GM21423 (cell line): Measurements from ENCODE around the gene PRODH.
"Not testable (repeated sequence)": the region's sequence is repeated elsewhere in the genome, so short reads cannot be mapped to it uniquely, and the experiment has no call there.

Source experiments
- ATAC-seq: cut with Tn5 transposase; IDR thresholded peaks from one replicate; pipeline ENCODE4 v1.9.1; 2021; ENCODE audit warnings: mild to moderate bottlenecking, moderate library complexity; ENCODE audit not compliant: unreplicated experiment

Gene PRODH

DNA sequence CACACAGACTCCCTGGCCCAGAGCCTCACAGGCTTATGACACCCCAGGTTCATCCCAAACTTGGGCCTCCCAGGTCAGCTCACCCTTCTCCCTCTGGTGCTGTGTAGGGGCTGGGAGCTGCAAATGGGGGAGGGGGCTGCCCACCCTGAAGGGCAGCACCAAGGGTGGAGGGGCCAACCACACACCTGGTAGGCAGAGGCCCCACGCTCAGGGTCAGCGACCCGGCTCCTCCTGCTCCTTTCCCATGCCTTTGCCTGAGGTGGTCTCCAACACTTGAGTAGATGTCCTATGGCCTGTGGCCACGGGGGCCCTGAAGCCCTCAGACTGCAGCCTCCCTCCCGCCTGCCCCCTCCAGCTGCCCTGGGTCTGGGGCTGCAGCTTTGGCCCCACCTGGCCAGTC is 26.5 kb downstream of the PRODH start:
- no peak for ATAC-seq

DNA sequence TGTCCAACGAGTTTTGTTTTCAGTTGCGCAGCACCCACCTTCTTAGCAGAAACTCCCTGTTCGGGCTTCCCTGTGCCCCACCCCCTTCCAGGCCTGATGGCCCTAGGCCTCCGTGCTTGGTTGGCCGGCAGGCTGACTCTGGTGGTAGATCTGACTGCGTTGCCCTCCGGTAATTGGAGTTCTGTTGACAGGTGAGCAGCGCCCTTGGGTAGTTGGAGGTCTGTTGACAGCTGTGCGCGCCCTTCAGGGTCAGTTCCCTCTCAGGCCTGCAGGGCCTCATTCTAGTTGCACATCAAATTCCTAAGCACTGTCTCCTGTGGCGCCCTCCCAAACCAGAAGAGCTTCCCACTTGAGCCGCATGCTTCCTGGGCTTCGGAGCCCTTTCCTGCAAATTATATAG is 29.2 kb downstream of the PRODH start:
- ATAC-seq: no peak

DNA sequence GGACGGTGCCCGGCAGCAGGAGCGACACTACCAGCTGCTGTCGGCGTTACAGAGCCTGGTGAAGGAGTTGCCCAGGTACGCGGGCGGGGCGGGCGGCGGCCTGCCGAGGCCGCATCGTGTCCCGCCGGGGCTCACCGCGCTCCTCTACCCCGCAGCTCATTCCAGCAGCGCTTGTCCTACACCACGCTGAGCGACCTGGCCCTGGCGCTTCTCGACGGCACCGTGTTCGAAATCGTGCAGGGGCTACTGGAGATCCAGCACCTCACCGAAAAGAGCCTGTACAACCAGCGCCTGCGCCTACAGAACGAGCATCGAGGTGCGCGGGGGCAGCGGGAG is 29.7 kb downstream of the PRODH start:
- peak; percentile 26 for ATAC-seq

DNA sequence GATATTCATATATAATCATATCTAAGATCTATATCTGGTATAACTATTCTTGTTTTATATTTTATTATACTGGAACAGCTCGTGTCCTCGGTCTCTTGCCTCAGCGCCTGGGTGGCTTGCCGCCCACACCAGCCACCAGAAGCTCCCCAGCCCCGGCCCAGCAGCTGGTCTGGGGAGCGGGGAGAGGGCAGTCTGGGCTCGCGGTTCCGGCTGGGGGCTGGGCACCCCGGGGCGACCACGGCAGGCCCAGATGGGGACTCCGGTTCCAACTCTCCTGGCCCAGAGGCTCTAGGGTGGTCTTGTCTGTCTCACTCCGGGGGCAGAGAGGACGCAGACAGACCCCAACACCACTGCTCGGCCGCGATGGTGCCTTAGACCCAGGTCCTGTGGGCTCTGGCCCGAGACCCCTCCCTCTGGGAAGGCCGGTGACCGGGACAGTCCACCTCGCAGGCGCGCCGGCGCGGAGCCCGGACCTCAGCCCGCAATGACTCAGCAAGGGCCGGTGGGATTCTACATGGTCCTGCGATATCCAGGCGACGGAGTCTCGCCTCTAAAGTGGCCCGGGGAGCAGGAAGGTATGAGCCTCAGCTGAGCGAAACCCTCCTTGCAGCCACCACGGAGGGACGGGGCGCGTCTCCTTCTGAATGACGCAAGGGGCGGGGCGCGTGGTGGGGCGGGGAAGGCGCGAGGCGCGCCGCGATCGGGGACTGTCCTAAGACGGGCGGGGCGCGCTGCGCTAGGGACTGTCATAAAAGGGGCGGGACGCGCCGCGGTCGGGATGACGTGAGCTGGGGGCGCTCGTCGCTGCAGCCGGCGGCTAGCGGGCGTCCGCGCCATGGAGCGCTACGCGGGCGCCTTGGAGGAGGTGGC is 30.3 kb downstream of the PRODH start, which contains the start of gene DGCR6:
Gene DGCR6, plus strand, starts transcription at position 781 of the 870 bp plus-strand sequence. Its CDS starts 55 bp downstream, at position 836.
- ATAC-seq: peak; percentile 80

DNA sequence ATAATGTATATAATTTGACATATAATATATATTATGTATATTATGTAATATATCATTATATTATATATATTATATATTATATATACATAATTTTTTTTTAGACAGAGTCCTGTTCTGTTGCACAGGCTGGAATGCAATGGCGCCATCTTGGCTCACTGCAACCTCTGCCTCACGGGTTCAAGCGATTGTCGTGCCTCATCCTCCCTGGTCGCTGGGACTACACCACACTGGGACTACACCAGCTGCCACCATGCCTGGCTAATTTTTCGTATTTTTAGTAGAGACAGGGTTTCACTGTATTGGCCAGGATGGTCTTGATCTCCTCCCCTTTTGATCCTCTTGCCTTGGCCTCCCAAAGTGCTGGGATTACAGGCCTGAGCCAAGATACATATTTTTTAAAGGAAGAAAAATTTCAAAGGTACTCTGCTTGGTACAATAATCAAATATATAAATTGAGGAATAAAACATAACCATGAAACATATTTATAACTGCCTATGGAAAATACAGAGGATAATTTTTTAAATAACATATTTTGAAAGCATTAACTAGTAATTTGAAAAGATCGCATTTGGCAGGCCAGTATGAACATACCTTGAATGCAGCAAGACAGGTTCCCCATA is 39.9 kb downstream of the PRODH start:
- ATAC-seq: not testable (repeated sequence)

DNA sequence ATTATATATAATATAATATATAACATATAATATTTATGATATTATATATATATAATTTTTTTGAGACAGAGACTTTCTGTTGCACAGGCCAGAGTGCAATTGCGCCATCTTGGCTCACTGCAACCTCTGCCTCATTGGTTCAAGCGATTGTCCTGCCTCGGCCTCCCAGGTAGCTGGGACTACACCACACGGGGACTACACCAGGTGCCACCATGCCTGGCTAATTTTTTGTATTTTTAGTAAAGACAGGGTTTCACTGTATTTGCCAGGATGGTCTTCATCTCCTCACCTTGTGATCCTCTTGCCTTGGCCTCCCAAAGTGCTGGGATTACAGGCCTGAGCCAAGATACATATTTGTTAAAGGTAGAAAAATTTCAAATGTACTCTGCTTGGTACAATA is 42.3 kb downstream of the PRODH start:
- not testable (repeated sequence) for ATAC-seq

DNA sequence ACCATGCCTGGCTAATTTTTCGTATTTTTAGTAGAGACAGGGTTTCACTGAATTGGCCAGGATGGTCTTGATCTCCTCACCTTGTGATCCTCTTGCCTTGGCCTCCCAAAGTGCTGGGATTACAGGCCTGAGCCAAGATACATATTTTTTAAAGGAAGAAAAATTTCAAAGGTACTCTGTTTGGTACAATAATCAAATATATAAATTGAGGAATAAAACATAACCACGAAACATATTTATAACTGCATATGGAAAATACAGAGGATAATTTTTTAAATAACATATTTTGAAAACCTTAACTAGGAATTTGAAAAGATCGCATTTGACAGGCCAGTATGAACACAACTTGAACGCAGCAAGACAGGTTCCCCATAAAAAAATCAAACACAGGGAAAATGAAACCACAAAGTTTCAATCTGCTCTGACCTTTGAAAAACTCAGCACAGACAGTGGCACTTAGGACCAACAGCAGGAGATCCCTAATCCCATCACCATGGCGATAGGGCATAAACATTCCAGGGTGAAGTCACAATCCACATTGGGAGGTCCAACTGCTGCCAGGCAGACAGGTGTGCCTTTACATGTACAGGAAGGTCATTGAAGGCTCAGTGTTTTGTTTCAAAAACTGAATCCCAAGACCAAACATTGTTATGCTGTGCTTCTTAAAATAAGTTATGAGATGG is 45.4 kb downstream of the PRODH start:
- ATAC-seq: peak; percentile 60

DNA sequence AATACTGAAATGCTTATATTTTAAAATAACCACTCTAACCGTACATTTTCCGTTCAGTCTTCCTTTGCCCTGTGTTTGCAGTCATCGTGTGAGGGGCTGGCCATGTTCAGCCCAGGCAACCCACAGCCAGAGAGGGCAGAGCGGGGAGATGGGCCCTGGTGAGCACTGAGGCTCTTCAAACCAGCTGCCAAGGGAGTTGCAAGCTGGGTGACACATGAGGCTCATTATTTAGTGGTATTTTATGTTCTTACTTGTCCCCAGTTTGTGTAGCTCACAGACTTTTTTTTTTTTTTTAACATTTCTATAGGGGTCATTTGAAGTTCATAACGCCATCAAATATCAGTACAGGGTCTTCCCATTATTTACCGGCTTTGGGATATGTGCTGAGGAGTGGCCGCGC is 48.0 kb downstream of the PRODH start:
- no peak for ATAC-seq

DNA sequence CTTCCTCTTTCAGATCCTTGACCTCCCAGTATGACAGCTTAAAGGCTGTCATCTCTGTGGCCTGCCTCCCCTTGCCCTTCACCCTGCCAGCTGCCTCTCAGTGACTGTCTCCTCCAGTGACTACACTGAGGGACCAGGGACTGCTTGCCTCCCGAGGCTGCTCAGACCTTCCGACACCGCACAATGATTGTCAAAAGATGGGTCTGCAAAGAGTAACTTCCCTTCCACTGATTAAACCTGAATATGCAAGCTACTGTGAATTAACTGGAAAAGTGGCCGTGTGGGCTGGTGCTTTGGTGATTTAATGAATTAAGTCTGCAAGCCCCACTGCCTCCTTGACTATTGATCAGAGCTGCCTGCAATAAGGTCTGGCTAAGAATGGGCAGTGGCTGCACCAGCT is 51.6 kb downstream of the PRODH start:
- ATAC-seq: not testable (repeated sequence)

DNA sequence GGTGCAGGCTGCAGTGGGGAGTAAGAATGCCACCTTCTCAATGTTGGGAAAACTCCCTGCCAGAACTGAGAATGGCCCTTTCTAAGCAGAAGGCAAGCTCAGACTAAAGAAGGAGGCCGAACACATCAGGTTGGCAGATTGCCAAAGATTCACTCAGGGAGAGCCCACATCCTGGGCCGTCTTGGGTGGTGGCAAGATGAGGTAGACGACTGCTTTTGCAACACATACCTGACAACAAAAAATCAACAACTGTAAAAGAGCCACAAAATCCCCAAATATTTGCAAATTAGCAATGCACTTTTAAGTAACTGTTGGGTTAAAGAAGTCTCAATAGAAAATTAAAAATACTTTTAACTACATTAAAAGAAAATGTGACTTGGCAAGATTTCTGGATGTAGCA is 54.8 kb downstream of the PRODH start:
- not testable (repeated sequence) for ATAC-seq
